DOHH2 (cell line): ENCODE results near the gene KCNJ6.

Source experiments
- CTCF ChIP-seq: fragments of 200-600 bp; sonication (generic); IDR thresholded peaks from one replicate; pipeline ENCODE4 v1.5.1; 2014; ENCODE audit warnings: antibody characterized with exemption, mild to moderate bottlenecking, low read depth, low read length; ENCODE audit not compliant: poor library complexity, severe bottlenecking
- EZH2phosphoT487 ChIP-seq: fragments of 200-600 bp; sonication (generic); IDR thresholded peaks from 2 replicates; pipeline ENCODE4 v1.6.1; 2017; ENCODE audit warnings: borderline replicate concordance, mild to moderate bottlenecking, antibody characterized with exemption, low read length, moderate library complexity, mixed read lengths

GRCh38 chr21:37965088-37965805, 49.0 kb upstream of the KCNJ6 start:
- TF ChIP-seq EZH2phosphoT487, result no peak
- TF ChIP-seq CTCF, result no peak
